H1 (cell line): ENCODE data around the gene TMEM117. TPM values are rescaled to one million over a fixed set of nuclear protein-coding genes. Genes with fewer than 3 reads are reported as not detected.

Experiments used
- BRCA1 ChIP-seq: IDR thresholded peaks from 2 replicates; pipeline ENCODE4 v1.6.1; 2012; ENCODE audit warnings: low read depth, low read length, improper control_type of control experiment
- CHD2 ChIP-seq: IDR thresholded peaks from 2 replicates; pipeline ENCODE4 v1.6.1; 2012; ENCODE audit warnings: low read length, improper control_type of control experiment
- CHD7 ChIP-seq: fragments of 300-600 bp; sonication (generic); IDR thresholded peaks from 2 replicates; pipeline ENCODE4 v1.7.1; 2012; ENCODE audit warnings: low read length, moderate library complexity, mild to moderate bottlenecking, inconsistent platforms; ENCODE audit not compliant: insufficient replicate concordance
- GTF2F1 ChIP-seq: IDR thresholded peaks from 2 replicates; pipeline ENCODE4 v1.6.1; 2012; ENCODE audit warnings: low read depth, low read length, improper control_type of control experiment, borderline replicate concordance
- JUN ChIP-seq: IDR thresholded peaks from 2 replicates; pipeline ENCODE4 v1.6.1; 2011; ENCODE audit warnings: low read depth, mild to moderate bottlenecking, improper control_type of control experiment, low read length
- KDM4A ChIP-seq: IDR thresholded peaks from one replicate; pipeline ENCODE4 v1.7.1; 2012; ENCODE audit warnings: low read depth, mild to moderate bottlenecking, moderate library complexity, low read length, inconsistent platforms; ENCODE audit not compliant: severe bottlenecking
- SIX5 ChIP-seq: IDR thresholded peaks from 2 replicates; pipeline ENCODE4 v1.6.1; 2011; ENCODE audit warnings: mild to moderate bottlenecking, low read depth, low read length
- polyA plus RNA-seq, 7 experiments: library from polyadenylated mRNA; depleted of rRNA in 3 of 7; stranded (reverse) in 5 of 7; unstranded in 2 of 7; fragments of >200 nt in 5 of 7; fragments of 200-250 nt in 2 of 7; gene quantifications; 1 replicate in 5 of 7; 2 replicates in 1 of 7; 4 replicates in 1 of 7; pipeline versions ENCODE4 v1.2.1 to v1.2.3, GENCODE V29; 2011 to 2013; ENCODE audit warnings: missing spikeins in 2 of 7, mixed read lengths in 2 of 7
- total RNA-seq: library from RNA; stranded (reverse); fragmentation: NEBNext Ultra II Directional; extraction: Animal tissue kit (Norgen Biotek cat#: 25700); gene quantifications from 2 replicates; pipeline ENCODE4 v1.2.1, GENCODE V29; 2021

TMEM117 gene
- total and polyA plus RNA-seq, 2 of the 8 experiments (the other 6 are each of a cell fraction or from before 2014, with no cell fraction given): 0.80 to 1.4 TPM

GRCh38 chr12:44162961-44163360 is 327.1 kb downstream of the TMEM117 start (continued):
- no peak for TF ChIP-seq KDM4A
- no peak for TF ChIP-seq GTF2F1
- TF ChIP-seq JUN: no peak
- no peak for TF ChIP-seq SIX5
- no peak for TF ChIP-seq CHD2
- no peak for TF ChIP-seq BRCA1
- TF ChIP-seq CHD7: no peak
